GM11168 (cell line): Measurements from ENCODE around the gene LSM12.
"Not testable (repeated sequence)": the region's sequence is repeated elsewhere in the genome, so short reads cannot be mapped to it uniquely, and the experiment has no call there.

Experiments
- in situ Hi-C: fragments of 300-500 bp; cut with MboI; formaldehyde crosslinking; loops from one replicate; pipeline ENCODE4 v1.12.0; 2022; ENCODE audit warnings: low sequenced_read_pairs; ENCODE audit not compliant: unreplicated experiment

The LSM12 gene

DNA sequence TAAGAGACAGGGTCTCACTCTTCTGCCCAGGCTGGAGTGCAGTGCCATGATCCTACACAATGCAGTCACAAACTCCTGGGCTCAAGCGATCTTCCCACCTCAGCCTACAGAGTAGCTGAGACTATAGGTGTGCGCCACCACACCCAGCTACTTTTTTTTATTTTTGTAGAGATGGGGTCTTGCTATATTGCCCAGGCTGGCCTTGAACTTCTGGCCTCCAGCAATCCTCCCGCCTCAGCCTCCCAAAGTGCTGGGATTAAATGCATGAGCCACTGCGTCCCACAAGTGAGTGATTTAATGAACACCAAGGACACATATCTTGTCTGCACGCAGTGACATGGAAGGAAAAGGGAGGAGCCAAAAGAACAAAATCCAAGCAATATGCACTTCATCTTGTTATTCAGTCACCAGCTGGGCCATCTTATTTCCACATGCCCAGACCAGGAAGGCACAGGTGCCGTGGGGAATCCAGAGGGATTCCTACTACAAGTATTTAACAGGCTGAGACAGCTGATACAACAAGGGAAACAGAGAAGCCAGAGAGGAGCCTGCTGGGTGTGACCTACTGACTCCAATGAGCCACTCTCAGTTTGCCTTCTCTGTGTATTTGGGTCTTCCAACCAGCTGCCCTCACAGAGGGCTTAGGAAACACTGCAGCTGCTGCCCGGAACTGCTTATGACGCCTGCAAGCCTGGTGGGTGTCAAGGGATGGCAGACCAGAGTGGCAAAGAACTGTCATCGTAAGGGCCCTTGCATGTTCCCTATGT lies 17.0 kb downstream of the LSM12 start:
- in situ Hi-C loops = no loop called here

DNA sequence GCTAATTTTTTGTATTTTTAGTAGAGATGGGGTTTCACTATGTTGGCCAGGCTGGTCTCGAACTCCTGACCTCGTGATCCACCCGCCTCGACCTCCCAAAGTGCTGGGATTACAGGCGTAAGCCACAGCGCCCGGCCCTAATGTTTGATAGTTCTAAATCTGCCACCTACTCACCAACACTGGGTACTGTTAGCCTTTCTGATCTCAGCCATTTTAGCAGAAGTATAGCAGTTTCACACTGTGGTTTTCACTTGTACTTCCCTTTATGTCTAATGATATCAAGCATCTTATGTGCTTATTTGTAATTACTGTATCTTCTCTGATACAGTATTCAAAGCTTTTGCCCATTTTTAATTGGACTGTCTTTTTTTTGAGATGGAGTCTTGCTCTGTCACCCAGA lies 19.6 kb downstream of the LSM12 start:
- in situ Hi-C loops = not testable (repeated sequence)

DNA sequence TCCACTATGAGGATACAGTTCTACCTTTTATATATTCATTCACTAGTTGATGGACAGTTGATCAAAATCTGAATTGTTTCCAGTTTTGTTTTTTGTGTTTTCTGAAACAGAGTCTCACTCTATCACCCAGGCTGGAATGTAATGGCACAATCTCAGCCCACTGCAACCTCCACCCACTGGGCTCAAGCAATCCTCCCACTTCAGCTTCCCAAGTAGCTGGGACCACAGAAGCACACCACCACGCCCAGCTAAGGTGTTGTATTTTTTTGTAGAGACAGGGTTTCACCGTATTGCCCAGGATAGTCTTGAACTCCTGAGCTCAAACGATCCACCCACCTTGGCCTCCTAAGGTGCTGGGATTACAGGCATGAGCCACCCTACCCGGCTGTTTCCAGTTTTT lies 21.0 kb downstream of the LSM12 start:
- in situ Hi-C loops = no loop called here

GRCh38 chr17:44044071-44044470 lies 22.4 kb downstream of the LSM12 start:
- in situ Hi-C loops = no loop called here

DNA sequence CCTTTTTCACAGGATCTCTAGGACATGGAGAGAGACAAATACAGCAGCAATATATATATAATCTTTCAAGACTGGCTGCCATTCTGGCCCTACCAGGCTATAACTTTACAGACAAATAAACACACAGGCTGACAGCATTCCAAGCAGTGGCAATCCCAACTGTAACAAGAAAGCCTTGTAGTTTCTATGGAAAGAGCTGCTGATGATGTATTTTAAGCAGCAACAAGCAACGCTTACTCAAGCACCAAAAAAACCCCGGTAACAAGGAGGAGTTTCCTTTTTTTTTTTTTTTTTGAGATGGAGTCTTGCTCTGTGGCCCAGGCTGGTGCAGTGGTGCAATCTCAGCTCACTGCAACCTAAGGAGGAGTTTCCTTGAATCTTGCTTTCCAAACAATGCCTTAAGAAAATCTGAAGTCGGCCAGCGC lies 23.2 kb downstream of the LSM12 start:
- in situ Hi-C loops = no loop called here

DNA sequence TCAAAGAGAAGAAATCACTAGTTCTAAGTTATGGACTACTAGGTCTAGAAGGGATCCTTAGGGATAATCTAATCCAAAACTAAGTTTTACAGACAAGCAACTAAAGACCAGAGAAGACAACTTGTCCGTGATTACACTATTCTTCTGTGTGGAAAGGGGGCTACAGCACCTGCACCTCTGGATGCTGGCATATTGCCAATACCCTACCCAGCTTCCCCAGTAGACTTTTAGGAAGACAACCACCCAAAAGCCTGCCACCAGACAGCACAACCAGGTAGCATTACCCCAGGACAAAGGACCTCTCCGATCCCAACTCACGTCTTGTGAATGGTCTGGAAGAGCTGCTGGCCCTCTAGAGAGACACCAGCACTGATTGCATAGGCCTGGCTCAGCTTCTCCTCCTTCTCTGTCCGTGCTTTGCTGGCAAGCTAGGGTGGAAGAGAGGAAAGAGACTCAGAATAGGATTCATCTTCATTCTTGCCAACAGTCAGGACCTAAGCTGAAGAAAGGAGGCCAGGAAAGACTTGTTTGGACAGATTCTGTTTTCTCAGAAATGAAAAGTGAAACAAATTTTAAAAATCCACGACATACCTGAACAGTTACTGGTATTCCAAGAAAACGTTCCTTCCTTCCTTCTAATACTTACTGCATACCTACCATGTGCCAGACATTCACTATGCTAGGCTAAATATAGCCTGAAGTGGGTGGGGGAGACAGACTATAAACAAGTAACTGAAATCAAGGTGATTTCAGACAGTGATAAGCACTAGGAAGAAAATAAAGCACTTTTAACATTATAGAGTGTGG lies 26.4 kb downstream of the LSM12 start:
- in situ Hi-C loops = no loop called here

- in situ Hi-C loops = no loop called here
Observed at GRCh38 chr17:44038604-44039011, 27.9 kb downstream of the LSM12 start.

GRCh38 chr17:44037471-44037870 lies 29.0 kb downstream of the LSM12 start:
- in situ Hi-C loops = no loop called here

GRCh38 chr17:44034688-44035087 lies 31.8 kb downstream of the LSM12 start:
- in situ Hi-C loops = not testable (repeated sequence)

- in situ Hi-C loops = no loop called here
Observed at GRCh38 chr17:44033861-44034408, 32.5 kb downstream of the LSM12 start.

GRCh38 chr17:44030482-44030881 lies 36.0 kb downstream of the LSM12 start:
- in situ Hi-C loops = no loop called here

GRCh38 chr17:44029736-44030135 lies 36.7 kb downstream of the LSM12 start:
- in situ Hi-C loops = no loop called here

GRCh38 chr17:44024853-44025252 lies 41.6 kb downstream of the LSM12 start:
- in situ Hi-C loops = no loop called here

- in situ Hi-C loops = no loop called here
Observed at GRCh38 chr17:44024271-44024663, 42.2 kb downstream of the LSM12 start.

- in situ Hi-C loops = no loop called here
Observed at GRCh38 chr17:44023545-44024270, 42.8 kb downstream of the LSM12 start.

GRCh38 chr17:44022246-44022645 lies 44.2 kb downstream of the LSM12 start:
- in situ Hi-C loops = no loop called here

DNA sequence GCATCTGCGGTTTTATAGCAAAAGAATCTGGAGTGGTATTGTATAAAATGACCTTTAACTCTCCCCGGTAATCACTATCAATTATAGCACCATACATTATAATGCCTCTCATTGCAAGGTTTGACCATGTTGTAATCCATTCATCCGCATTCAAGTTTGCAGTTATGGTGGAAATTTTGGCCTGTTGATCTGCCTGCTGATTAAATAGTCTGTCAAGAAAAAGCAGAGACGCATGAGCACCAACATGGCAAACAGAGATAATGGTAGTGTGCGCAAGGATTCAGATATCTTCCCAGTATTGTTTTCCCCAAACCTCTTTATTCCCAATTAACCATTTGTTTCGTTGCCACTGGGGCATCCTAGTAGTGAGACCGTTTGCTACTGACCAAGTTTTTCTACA lies 45.2 kb downstream of the LSM12 start:
- in situ Hi-C loops = not testable (repeated sequence)

DNA sequence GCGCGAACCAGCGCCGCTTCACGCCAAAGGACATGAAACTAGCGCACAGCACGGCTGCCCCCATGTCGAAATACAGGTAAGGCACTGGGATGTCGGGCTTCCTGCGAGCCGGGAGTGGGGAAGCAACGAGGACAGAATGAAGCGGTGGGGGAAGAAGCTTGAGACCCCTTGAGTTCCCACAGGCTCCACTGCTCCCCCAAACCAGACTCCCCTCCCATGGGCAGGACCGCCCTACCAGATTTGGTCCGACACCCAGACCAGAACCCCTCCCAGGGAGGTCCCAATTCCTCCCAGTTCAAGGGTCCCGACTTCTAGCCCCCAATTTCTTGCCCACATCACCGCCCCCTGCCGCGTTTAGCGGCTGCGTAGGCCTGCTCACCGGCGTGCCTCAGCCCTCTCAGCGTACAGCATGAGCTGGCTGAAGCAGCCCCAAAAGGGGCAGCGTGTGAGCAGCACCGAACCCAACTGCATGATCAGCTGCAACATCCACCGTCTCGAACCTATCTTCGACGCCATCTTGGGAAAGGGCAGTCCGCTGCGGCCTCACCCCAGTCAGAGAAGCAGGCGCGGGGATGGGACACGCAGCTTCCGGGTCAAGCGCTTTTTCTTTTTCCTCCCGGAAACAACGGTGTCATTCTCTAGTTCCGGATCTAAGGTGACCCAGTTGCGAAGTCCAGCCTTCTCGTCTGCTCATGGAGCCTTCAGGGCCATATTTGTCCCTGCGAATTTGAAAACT lies 51.9 kb downstream of the LSM12 start, which contains the start of gene TMEM101:
Gene TMEM101, minus strand, starts transcription at position 527 of the 736 bp plus-strand sequence. Its CDS starts 11 bp downstream, at position 516.
- in situ Hi-C loops = no loop called here

DNA sequence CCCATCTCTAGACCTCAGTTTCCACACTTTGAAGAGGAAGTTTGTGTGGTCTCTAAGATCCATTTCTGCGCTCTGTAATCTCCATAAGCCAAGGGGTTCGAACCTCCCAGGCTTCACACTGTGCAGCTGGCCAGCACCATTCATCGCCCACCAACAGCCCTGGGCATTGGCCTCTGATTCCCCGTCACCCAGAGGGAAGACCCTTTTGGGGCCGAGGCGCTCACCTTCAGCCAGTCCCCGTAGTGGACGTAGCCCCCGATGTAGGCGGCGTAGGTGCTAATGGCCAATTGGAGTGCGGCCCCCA lies 52.4 kb downstream of the LSM12 start:
- in situ Hi-C loops = no loop called here

- in situ Hi-C loops = no loop called here
Observed at GRCh38 chr17:44012874-44013273, 53.6 kb downstream of the LSM12 start.
